ENCODE measurements around the gene TMEM109.
"Not testable (repeated sequence)": the region's sequence is repeated elsewhere in the genome, so short reads cannot be mapped to it uniquely, and the experiment has no call there.

Gene TMEM109

DNA sequence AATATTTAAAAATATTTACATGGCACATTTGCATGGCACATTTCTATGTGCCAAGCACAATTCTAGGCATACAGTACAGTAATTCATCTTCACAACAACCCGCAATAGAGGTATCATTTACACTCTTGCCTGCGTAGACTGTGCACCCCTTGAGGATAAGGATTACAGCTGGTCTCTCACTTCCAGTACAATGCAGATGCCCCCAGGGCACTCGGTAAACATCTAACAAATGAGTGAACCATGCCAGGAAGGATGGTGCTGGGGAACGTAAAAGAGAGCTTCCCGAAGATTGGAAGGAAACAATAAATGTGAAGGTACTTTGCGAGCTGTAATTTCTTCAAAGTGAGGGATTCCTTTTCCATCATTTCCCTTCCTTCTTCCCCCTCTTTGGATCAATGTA, 8.9 kb upstream of the TMEM109 start:
- no peak for DNase-seq (ENCODE audit: low read depth)
- peak overlapping the region; percentile 74 for H3K4me3 ChIP-seq (ENCODE audit: low read depth, low read length)
- TF ChIP-seq, protein P1, sequence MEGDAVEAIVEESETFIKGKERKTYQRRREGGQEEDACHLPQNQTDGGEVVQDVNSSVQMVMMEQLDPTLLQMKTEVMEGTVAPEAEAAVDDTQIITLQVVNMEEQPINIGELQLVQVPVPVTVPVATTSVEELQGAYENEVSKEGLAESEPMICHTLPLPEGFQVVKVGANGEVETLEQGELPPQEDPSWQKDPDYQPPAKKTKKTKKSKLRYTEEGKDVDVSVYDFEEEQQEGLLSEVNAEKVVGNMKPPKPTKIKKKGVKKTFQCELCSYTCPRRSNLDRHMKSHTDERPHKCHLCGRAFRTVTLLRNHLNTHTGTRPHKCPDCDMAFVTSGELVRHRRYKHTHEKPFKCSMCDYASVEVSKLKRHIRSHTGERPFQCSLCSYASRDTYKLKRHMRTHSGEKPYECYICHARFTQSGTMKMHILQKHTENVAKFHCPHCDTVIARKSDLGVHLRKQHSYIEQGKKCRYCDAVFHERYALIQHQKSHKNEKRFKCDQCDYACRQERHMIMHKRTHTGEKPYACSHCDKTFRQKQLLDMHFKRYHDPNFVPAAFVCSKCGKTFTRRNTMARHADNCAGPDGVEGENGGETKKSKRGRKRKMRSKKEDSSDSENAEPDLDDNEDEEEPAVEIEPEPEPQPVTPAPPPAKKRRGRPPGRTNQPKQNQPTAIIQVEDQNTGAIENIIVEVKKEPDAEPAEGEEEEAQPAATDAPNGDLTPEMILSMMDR (IDR thresholded peaks at IDR 0.05; ENCODE audit: insufficient read depth, low read depth, low read length, missing control alignments): no peak

DNA sequence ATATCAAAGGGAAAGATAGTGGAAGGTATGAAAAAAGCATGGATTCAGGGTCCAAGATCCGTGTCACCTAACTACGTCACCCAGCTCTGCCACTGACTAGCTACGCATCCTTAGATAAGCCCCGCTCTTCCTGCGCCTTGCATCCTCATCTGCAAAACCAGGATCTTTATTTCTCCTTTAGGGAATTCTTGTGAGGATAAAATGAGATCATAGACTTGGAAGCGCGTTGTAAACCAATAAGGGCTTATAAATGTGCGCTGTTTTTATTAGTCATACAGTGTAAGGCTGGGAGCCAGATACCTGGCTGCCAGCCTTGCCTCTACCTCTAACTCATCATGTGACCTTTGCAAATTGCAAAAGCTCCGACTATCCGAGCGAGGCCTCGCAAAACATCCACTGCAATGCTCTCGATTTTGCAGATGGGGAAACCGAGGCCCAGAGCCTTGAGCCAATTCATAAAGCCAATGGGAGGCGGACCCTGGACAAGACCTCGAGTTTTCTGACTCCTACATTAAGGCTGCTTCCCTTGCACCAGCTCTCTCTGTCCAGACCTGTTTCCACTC, 8.3 kb upstream of the TMEM109 start:
- TF ChIP-seq, protein P1 (IDR thresholded peaks at IDR 0.05; ENCODE audit: insufficient read depth, low read depth, low read length, missing control alignments): no peak
- DNase-seq (ENCODE audit: low read depth): no peak
- peak overlapping the region; percentile 74 for H3K4me3 ChIP-seq (ENCODE audit: low read depth, low read length)

DNA sequence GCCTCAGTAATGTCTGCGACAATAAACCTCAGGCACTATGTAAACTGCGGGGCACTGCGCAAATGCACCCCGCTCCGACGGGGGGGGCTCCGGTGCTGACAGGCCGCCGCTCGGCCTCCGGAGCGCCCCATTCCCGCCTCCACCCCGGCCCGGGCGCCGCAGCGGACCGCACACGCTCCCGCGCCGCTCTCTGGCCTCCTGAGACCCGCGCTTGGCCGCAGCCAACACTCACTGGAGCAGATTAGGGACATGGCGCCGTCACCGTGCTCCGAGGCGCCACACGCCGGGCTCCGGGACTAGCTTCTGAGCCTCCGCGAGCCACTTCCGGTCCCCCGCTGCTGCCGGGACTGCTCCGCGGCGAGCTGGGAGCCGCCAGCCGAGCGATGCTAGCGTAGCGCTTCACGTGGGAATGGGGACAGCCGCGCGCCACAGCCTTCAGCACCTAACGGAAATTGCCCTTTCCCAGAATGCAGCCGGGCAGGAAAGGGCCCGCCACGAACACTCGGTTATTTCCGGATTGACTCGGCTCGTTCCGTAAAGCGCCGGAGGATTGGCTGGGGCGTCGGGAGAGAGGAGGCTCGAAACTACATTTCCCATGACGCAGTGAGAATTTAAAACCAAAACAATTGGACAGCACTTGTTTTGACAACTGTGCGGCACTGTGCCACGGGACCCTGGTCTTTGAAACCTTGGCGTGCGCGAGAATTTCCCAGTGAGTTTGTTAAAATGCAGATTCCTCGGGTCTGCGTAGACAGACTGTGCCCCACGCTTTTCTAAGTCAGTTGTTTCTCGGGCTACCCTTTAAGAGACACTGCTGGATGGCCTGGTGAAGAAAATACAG, 7.6 kb upstream of the TMEM109 start, which contains the start of gene PRPF19:
TSS of gene PRPF19 (minus strand) at position 454 of the 841 bp plus-strand sequence. CDS start at position 251, 203 bp downstream.
- H3K4me3 ChIP-seq (ENCODE audit: low read depth, low read length): peak within 1 kb of the TSS; percentile 74
- TF ChIP-seq, protein P1 (IDR thresholded peaks at IDR 0.05; ENCODE audit: insufficient read depth, low read depth, low read length, missing control alignments): no peak
- peak; percentile 98 for DNase-seq (ENCODE audit: low read depth)

DNA sequence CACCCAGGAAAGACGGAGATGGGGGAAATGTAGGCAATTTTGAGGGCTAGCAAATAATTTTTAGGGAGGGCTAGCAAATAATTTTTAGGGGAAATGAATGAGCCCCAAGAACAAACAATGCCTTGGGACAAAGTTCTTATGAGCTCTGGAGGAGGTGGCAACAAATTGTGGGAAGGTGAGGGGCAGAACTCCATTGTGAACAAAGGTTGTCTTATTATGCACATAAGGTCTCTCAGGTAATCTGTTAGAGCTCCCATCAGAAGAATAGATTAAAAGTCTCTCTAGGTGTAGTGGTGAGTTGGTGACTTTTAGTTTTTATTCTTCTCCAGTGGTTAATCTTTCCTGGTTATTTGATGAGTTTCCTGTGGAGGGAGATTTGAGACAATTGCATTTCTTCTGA, 5.2 kb upstream of the TMEM109 start:
- TF ChIP-seq, protein P1 (IDR thresholded peaks at IDR 0.05; ENCODE audit: insufficient read depth, low read depth, low read length, missing control alignments): no peak
- H3K4me3 ChIP-seq (ENCODE audit: low read depth, low read length): no peak overlapping the region
- DNase-seq (ENCODE audit: low read depth): no peak

DNA sequence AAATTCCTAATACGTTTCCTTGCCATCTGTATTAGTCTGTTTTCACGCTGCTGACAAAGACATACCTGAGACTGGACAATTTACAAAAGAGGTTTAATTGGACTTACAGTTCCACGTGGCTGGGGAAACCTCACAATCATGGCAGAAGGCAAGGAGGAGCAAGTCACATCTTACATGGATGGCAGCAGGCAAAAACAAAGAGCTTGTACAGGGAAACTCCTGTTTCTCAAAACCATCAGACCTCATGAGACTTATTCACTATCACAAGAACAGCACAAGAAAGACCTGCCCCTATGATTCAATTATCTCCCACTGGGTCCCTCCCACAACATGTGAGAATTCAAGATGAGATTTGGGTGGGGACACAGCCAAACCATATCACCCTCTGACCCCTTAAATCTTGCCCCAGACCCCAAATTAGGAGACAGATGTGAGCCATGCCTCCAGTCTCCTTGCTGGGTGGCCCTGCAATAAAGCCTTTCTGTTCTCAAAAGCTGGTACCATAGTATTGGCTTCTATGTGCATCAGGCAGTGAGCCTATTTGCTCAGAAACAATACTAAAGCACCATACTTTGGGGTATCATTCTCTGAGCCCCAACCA, 4.2 kb upstream of the TMEM109 start:
- DNase-seq (ENCODE audit: low read depth): peak; percentile 39
- H3K4me3 ChIP-seq (ENCODE audit: low read depth, low read length): not testable (repeated sequence)

DNA sequence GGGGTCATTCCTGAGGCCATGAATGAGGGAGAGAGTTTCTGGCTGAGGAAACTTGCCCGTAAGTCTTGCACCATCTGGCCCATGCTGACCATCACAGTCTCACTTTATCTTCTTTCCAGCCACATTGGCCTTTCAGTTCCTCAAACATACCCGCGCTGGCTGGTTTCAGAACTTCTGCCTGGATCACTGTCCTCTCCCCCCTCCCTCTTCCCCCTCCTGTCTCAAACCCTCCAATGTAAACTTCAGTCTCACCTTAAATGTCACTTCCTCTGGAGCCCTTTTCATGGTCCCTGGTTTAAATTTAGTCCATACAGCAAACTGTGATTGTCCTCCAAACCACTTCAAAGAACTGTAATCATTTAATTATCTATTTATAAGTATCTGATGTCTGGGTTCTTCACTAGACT, 3.7 kb upstream of the TMEM109 start:
- TF ChIP-seq, protein P1 (IDR thresholded peaks at IDR 0.05; ENCODE audit: insufficient read depth, low read depth, low read length, missing control alignments): no peak
- DNase-seq (ENCODE audit: low read depth): peak; percentile 96
- no peak overlapping the region for H3K4me3 ChIP-seq (ENCODE audit: low read depth, low read length)

DNA sequence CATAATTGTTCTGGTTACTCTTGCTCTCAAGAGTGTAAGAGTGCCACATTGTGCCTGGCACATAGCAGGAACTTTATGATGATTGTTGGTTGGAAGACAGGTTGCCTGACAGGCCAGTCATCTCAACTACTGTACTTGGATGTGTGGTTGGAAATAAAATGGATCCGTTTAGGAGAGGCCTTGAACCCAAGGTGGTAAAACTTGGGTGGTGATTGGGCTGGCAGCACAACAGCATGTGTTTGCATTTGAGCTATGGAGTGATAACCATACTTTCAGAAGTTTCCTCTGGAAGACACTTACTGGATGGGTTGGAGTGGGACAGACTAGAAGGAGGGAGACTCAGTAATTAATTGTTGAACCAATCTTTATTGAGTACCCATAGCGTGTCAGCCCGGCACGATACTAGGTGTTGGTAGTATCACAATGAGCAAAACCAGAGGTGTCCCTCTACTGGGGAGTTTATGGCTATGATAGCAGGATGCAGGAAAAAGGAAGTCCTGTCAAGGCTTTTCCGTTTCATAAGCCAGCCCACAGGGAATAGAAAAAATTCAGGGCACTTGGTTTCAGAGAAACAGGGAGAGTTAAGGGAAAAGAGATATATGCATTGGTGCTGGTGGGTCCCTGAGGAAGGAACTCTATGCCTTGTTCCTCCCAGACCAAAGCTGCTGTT, 3.1 kb upstream of the TMEM109 start:
- peak; percentile 73 for DNase-seq (ENCODE audit: low read depth)
- H3K4me3 ChIP-seq (ENCODE audit: low read depth, low read length): no peak overlapping the region
- TF ChIP-seq, protein P1 (IDR thresholded peaks at IDR 0.05; ENCODE audit: insufficient read depth, low read depth, low read length, missing control alignments): peak; percentile 15
